Neural cell (in vitro differentiated cells): ENCODE measurements around the gene PROX2. TPM values are rescaled to one million over a fixed set of nuclear protein-coding genes. Genes with fewer than 3 reads are reported as not detected.

ENCODE experiments used
- H2AFZ ChIP-seq: fragments of 200-600, 300-800 bp; sonication (generic), shearing (Covaris generic); 2 replicates; pipeline ENCODE4 v1.6.0; 2014; ENCODE audit warnings: low read depth, mild to moderate bottlenecking, antibody characterized with exemption, low read length, moderate library complexity
- H3F3A ChIP-seq: fragments of 200-600 bp; shearing (Covaris generic); 2 replicates; pipeline ENCODE4 v1.6.1; 2016; ENCODE audit warnings: mild to moderate bottlenecking, moderate library complexity, mixed read lengths, antibody characterized with exemption, low read length; ENCODE audit not compliant: insufficient read depth, poor library complexity, severe bottlenecking
- H3K27ac ChIP-seq: fragments of 200-600, 300-800 bp; sonication (generic), shearing (Covaris generic); 2 replicates; pipeline ENCODE4 v1.5.1; 2014; ENCODE audit warnings: mild to moderate bottlenecking, low read length, moderate library complexity
- H3K27me3 ChIP-seq: fragments of 300-800, 200-600 bp; sonication (generic), shearing (Covaris generic); 2 replicates; pipeline ENCODE4 v1.6.0; 2014; ENCODE audit warnings: mild to moderate bottlenecking, low read depth, low read length, moderate library complexity; ENCODE audit not compliant: insufficient read depth
- H3K36me3 ChIP-seq: fragments of 300-800, 200-600 bp; sonication (generic), shearing (Covaris generic); 2 replicates; pipeline ENCODE4 v1.5.1; 2014; ENCODE audit warnings: mild to moderate bottlenecking, antibody characterized with exemption, low read length, moderate library complexity; ENCODE audit not compliant: insufficient read depth
- H3K4me2 ChIP-seq: fragments of 300-800, 200-600 bp; sonication (generic), shearing (Covaris generic); 2 replicates; pipeline ENCODE4 v1.6.0; 2014; ENCODE audit warnings: mild to moderate bottlenecking, low read length
- H3K4me3 ChIP-seq: fragments of 300-800, 200-600 bp; sonication (generic), shearing (Covaris generic); 2 replicates; pipeline ENCODE4 v1.5.1; 2014; ENCODE audit warnings: mild to moderate bottlenecking, low read length, moderate library complexity
- H3K79me2 ChIP-seq: fragments of 200-600 bp; shearing (Covaris generic); replicated peaks from 2 replicates; pipeline ENCODE4 v1.6.0; 2014; ENCODE audit warnings: mild to moderate bottlenecking, low read length, moderate library complexity; ENCODE audit not compliant: insufficient read depth
- H3K9ac ChIP-seq: fragments of 300-800, 200-600 bp; sonication (generic), shearing (Covaris generic); 2 replicates; pipeline ENCODE4 v1.6.1; 2016; ENCODE audit warnings: mild to moderate bottlenecking, low read length, mixed read lengths
- H3K9me2 ChIP-seq: fragments of 200-600 bp; shearing (Covaris generic); 2 replicates; pipeline ENCODE4 v1.6.1; 2016; ENCODE audit warnings: mild to moderate bottlenecking, low read length, mixed read lengths; ENCODE audit not compliant: insufficient read depth
- H3K9me3 ChIP-seq: fragments of 200-600, 300-800 bp; sonication (generic), shearing (Covaris generic); 2 replicates; pipeline ENCODE4 v1.6.1; 2016; ENCODE audit warnings: mild to moderate bottlenecking, mixed run types, low read length, moderate library complexity, mixed read lengths
- H4K20me1 ChIP-seq: fragments of 200-600 bp; shearing (Covaris generic); 2 replicates; pipeline ENCODE4 v1.6.1; 2016; ENCODE audit warnings: mild to moderate bottlenecking, mixed run types; ENCODE audit not compliant: insufficient read depth
- EP300 ChIP-seq: fragments of 450-650 bp; conservative IDR thresholded peaks from 2 replicates; pipeline ENCODE4 v1.6.1; 2014; ENCODE audit warnings: antibody characterized with exemption, mild to moderate bottlenecking, moderate library complexity; ENCODE audit not compliant: poor library complexity, severe bottlenecking
- EZH2 ChIP-seq: fragments of 200-600, 300-800 bp; shearing (Covaris generic), sonication (generic); IDR thresholded peaks from 2 replicates; pipeline ENCODE4 v1.6.1; 2014; ENCODE audit warnings: antibody characterized with exemption, low read length, borderline replicate concordance, mild to moderate bottlenecking; ENCODE audit not compliant: insufficient read depth, poor library complexity, severe bottlenecking
- MXI1 ChIP-seq: fragments of 450-650 bp; conservative IDR thresholded peaks from 2 replicates; pipeline ENCODE4 v1.6.1; 2014; ENCODE audit warnings: antibody characterized with exemption, mild to moderate bottlenecking; ENCODE audit not compliant: poor library complexity, severe bottlenecking
- POLR2AphosphoS5 ChIP-seq: IDR thresholded peaks from 2 replicates; pipeline ENCODE4 v1.6.1; 2012
- RAD21 ChIP-seq: fragments of 450-650 bp; conservative IDR thresholded peaks from 2 replicates; pipeline ENCODE4 v1.6.1; 2014; ENCODE audit warnings: antibody characterized with exemption, mild to moderate bottlenecking, moderate library complexity
- SMC3 ChIP-seq: fragments of 450-650 bp; conservative IDR thresholded peaks from 2 replicates; pipeline ENCODE4 v1.6.1; 2014; ENCODE audit warnings: antibody characterized with exemption, mild to moderate bottlenecking, moderate library complexity; ENCODE audit not compliant: poor library complexity
- TAF1 ChIP-seq: IDR thresholded peaks from 2 replicates; pipeline ENCODE4 v1.6.1; 2012; ENCODE audit warnings: low read depth
- polyA plus RNA-seq: library from polyadenylated mRNA; depleted of rRNA; stranded (reverse); fragments of >200 nt; gene quantifications from 2 replicates; pipeline ENCODE4 v1.2.3, GENCODE V29; 2014
- TF ChIP-seq, protein P1 (sequence below): IDR thresholded peaks from 2 replicates; pipeline ENCODE4 v1.6.1; 2012; ENCODE audit warnings: borderline replicate concordance
- TF ChIP-seq, protein P2 (sequence below): fragments of 450-650 bp; IDR thresholded peaks from 2 replicates; pipeline ENCODE4 v1.5.1; 2014; ENCODE audit warnings: antibody characterized with exemption, mild to moderate bottlenecking, moderate library complexity; ENCODE audit not compliant: poor library complexity, severe bottlenecking

Gene PROX2
- polyA plus RNA-seq, 1 donor from 2014 or later: not detected

DNA sequence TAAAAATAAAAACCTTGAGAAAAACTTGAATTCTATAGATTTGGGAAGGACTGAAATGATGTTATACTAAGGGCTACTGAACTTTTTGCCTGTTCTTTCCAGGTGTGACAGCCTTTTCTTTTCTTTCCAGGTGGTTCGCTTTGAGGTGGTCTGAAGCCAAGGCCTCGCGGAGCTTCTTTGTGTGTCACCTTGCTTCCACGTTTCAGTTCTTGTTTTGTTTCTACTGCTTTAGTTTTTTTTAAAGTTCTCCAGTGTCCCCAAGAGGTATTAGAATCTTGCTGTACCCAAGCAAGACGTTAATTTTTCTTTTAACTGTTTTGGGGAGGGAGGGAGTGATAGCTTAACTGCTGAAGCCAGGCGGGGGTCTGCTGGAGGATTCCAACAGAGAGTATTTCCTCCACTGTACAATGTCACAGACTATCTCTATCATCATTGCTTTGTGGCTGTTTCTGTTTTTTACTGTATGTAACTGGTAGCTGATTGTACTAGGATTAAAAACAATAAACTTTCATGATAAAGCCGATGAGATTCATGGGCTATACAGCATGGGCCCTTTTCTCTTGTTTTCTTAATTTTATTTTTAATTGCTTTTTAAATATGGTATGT is 40.2 kb downstream of the PROX2 start:
- H3K36me3 ChIP-seq: peaks cover 9% of the 10 kb centered on the region

DNA sequence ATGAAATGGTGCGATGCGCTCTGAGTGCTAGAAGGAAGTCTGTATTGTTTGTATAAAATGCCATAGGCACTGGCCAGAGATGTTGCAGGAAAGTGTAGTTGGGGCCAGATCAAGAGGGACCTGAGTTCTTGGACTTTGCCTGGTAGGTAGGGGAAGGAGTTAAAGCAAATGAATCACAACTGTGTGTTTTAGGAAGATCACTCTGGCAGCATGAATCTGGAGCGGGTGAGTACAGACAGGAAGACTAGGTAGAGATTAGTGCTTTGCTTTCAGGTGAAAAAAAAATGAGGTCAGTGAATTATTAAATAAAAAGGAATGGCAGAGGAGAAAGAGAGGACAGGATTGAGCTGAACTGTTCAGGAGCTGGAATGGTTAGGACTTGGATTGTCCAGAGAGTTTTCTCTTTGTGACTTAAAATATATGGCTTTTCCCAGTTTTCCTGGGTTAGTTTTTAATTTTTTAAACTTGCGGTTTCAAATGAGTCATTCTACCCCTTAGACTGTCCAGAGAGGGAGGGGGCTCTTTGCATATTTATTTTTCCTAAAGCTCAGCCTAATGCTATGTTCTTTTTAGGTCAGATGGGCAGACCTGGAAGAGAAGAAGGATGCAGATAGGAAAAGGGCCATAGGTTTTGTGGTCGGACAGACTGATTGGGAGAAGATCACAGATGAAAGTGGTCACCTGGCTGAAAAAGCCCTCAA is 41.1 kb downstream of the PROX2 start:
- H3K9ac ChIP-seq: no peak overlapping the region
- H4K20me1 ChIP-seq: no peaks in the 10 kb centered on the region
- TF ChIP-seq, protein P1, sequence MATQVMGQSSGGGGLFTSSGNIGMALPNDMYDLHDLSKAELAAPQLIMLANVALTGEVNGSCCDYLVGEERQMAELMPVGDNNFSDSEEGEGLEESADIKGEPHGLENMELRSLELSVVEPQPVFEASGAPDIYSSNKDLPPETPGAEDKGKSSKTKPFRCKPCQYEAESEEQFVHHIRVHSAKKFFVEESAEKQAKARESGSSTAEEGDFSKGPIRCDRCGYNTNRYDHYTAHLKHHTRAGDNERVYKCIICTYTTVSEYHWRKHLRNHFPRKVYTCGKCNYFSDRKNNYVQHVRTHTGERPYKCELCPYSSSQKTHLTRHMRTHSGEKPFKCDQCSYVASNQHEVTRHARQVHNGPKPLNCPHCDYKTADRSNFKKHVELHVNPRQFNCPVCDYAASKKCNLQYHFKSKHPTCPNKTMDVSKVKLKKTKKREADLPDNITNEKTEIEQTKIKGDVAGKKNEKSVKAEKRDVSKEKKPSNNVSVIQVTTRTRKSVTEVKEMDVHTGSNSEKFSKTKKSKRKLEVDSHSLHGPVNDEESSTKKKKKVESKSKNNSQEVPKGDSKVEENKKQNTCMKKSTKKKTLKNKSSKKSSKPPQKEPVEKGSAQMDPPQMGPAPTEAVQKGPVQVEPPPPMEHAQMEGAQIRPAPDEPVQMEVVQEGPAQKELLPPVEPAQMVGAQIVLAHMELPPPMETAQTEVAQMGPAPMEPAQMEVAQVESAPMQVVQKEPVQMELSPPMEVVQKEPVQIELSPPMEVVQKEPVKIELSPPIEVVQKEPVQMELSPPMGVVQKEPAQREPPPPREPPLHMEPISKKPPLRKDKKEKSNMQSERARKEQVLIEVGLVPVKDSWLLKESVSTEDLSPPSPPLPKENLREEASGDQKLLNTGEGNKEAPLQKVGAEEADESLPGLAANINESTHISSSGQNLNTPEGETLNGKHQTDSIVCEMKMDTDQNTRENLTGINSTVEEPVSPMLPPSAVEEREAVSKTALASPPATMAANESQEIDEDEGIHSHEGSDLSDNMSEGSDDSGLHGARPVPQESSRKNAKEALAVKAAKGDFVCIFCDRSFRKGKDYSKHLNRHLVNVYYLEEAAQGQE: no peak
- no peak for TF ChIP-seq TAF1
- TF ChIP-seq SMC3: no peak
- no peak for TF ChIP-seq MXI1
- TF ChIP-seq POLR2AphosphoS5: no peak
- TF ChIP-seq, protein P2, sequence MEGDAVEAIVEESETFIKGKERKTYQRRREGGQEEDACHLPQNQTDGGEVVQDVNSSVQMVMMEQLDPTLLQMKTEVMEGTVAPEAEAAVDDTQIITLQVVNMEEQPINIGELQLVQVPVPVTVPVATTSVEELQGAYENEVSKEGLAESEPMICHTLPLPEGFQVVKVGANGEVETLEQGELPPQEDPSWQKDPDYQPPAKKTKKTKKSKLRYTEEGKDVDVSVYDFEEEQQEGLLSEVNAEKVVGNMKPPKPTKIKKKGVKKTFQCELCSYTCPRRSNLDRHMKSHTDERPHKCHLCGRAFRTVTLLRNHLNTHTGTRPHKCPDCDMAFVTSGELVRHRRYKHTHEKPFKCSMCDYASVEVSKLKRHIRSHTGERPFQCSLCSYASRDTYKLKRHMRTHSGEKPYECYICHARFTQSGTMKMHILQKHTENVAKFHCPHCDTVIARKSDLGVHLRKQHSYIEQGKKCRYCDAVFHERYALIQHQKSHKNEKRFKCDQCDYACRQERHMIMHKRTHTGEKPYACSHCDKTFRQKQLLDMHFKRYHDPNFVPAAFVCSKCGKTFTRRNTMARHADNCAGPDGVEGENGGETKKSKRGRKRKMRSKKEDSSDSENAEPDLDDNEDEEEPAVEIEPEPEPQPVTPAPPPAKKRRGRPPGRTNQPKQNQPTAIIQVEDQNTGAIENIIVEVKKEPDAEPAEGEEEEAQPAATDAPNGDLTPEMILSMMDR: no peak
- TF ChIP-seq EP300: no peak
- TF ChIP-seq RAD21: no peak
- TF ChIP-seq EZH2: no peak
- peaks cover 16% of the 10 kb centered on the region for H3K36me3 ChIP-seq
- no peaks in the 10 kb centered on the region for H3K9me2 ChIP-seq
- H2AFZ ChIP-seq: no peak overlapping the region
- H3K27me3 ChIP-seq: no peaks in the 10 kb centered on the region
- H3K9me3 ChIP-seq: no peaks in the 10 kb centered on the region
- H3F3A ChIP-seq: peaks cover 4% of the 10 kb centered on the region
- H3K27ac ChIP-seq: no peak overlapping the region
- H3K4me3 ChIP-seq: no peak overlapping the region
- no peak overlapping the region for H3K4me2 ChIP-seq
- no peaks in the 10 kb centered on the region for H3K79me2 ChIP-seq

More for the DNA sequence above, 40.2 kb downstream of the PROX2 start:
- H3K4me2 ChIP-seq: no peak overlapping the region
- no peaks in the 10 kb centered on the region for H3K79me2 ChIP-seq
- H3K9ac ChIP-seq: no peak overlapping the region
- peaks cover 4% of the 10 kb centered on the region for H3F3A ChIP-seq
- H3K27ac ChIP-seq: no peak overlapping the region
- H3K27me3 ChIP-seq: no peaks in the 10 kb centered on the region
- TF ChIP-seq EZH2 (no peak), TAF1 (no peak), EP300 (no peak), MXI1 (no peak)
- TF ChIP-seq, protein P2: no peak
- no peaks in the 10 kb centered on the region for H3K9me2 ChIP-seq
- no peaks in the 10 kb centered on the region for H4K20me1 ChIP-seq
- H2AFZ ChIP-seq: no peak overlapping the region
- no peaks in the 10 kb centered on the region for H3K9me3 ChIP-seq
- no peak overlapping the region for H3K4me3 ChIP-seq
